H9 (cell line): ENCODE data around the gene ADGRB3. TPM values are rescaled to one million over a fixed set of nuclear protein-coding genes. Genes with fewer than 3 reads are reported as not detected.

Experiments
- DNase-seq: peaks from one replicate; pipeline ENCODE4 v3.0.0-alpha.2; 2017
- H2AFZ ChIP-seq: one replicate; pipeline ENCODE4 v1.6.1; 2013; ENCODE audit warnings: mild to moderate bottlenecking, low read length, control low read depth, moderate library complexity
- H2AK5ac ChIP-seq: 2 replicates; pipeline ENCODE4 v1.6.1; 2013; ENCODE audit warnings: low read length, control low read depth, mixed read lengths; ENCODE audit not compliant: insufficient read length
- H2BK120ac ChIP-seq: one replicate; pipeline ENCODE4 v1.6.1; 2013; ENCODE audit warnings: low read depth, mild to moderate bottlenecking, low read length, control low read depth, inconsistent platforms; ENCODE audit not compliant: poor library complexity, severe bottlenecking
- H2BK12ac ChIP-seq: 2 replicates; pipeline ENCODE4 v1.6.1; 2013; ENCODE audit warnings: low read length, control low read depth, mixed read lengths, low read depth; ENCODE audit not compliant: insufficient read length
- H2BK15ac ChIP-seq: 2 replicates; pipeline ENCODE4 v1.6.1; 2013; ENCODE audit warnings: low read depth, low read length, control low read depth
- H2BK20ac ChIP-seq: one replicate; pipeline ENCODE4 v1.6.1; 2013; ENCODE audit warnings: low read depth, mild to moderate bottlenecking, low read length, control low read depth, inconsistent platforms; ENCODE audit not compliant: poor library complexity, severe bottlenecking
- H2BK5ac ChIP-seq: 2 replicates; pipeline ENCODE4 v1.6.1; 2013; ENCODE audit warnings: low read length, control low read depth, mixed read lengths; ENCODE audit not compliant: insufficient read length
- H3K14ac ChIP-seq: 2 replicates; pipeline ENCODE4 v1.6.1; 2013; ENCODE audit warnings: low read length, control low read depth; ENCODE audit not compliant: insufficient read depth
- H3K18ac ChIP-seq: 2 replicates; pipeline ENCODE4 v1.6.1; 2013; ENCODE audit warnings: low read depth, mild to moderate bottlenecking, mixed read lengths, low read length, control low read depth; ENCODE audit not compliant: insufficient read length
- H3K23ac ChIP-seq: 2 replicates; pipeline ENCODE4 v1.6.1; 2013; ENCODE audit warnings: low read length, control low read depth, mixed read lengths, low read depth; ENCODE audit not compliant: insufficient read length
- H3K23me2 ChIP-seq: 2 replicates; pipeline ENCODE4 v1.6.1; 2013; ENCODE audit warnings: low read depth, mild to moderate bottlenecking, mixed read lengths, low read length, control low read depth; ENCODE audit not compliant: insufficient read length, poor library complexity, severe bottlenecking
- H3K27ac ChIP-seq: 2 replicates; pipeline ENCODE4 v1.5.1; 2013; ENCODE audit warnings: low read length, control low read depth, mixed read lengths, low read depth; ENCODE audit not compliant: insufficient read length
- H3K27me3 ChIP-seq: 2 replicates; pipeline ENCODE4 v1.6.1; 2013; ENCODE audit warnings: low read length, control low read depth, inconsistent platforms; ENCODE audit not compliant: insufficient read depth
- H3K4ac ChIP-seq: 2 replicates; pipeline ENCODE4 v1.6.1; 2013; ENCODE audit warnings: low read depth, mild to moderate bottlenecking, control low read depth, inconsistent platforms, low read length, moderate library complexity
- H3K4me1 ChIP-seq: 2 replicates; pipeline ENCODE4 v1.6.1; 2013; ENCODE audit warnings: low read length, control low read depth, inconsistent platforms; ENCODE audit not compliant: insufficient read depth
- H3K4me2 ChIP-seq: 2 replicates; pipeline ENCODE4 v1.6.1; 2013; ENCODE audit warnings: low read length, control low read depth, mixed read lengths; ENCODE audit not compliant: insufficient read length, insufficient read depth
- H3K56ac ChIP-seq: 2 replicates; pipeline ENCODE4 v1.6.1; 2013; ENCODE audit warnings: low read depth, mild to moderate bottlenecking, mixed read lengths, low read length, control low read depth; ENCODE audit not compliant: insufficient read length
- H3K79me1 ChIP-seq: 2 replicates; pipeline ENCODE4 v1.6.1; 2013; ENCODE audit warnings: low read depth, mild to moderate bottlenecking, moderate library complexity, low read length, control low read depth, inconsistent platforms; ENCODE audit not compliant: insufficient read depth, poor library complexity, severe bottlenecking
- H3K79me2 ChIP-seq: 2 replicates; pipeline ENCODE4 v1.6.1; 2013; ENCODE audit warnings: low read length, control low read depth, inconsistent platforms; ENCODE audit not compliant: insufficient read depth
- H3K9ac ChIP-seq: 2 replicates; pipeline ENCODE4 v1.6.1; 2013; ENCODE audit warnings: low read length, control low read depth, mixed read lengths; ENCODE audit not compliant: insufficient read length; ENCODE audit errors: extremely low read depth
- H3K9me3 ChIP-seq: one replicate; pipeline ENCODE4 v1.6.1; 2013; ENCODE audit warnings: low read depth, low read length, inconsistent platforms; ENCODE audit not compliant: control insufficient read depth
- H3T11ph ChIP-seq: one replicate; pipeline ENCODE4 v1.6.1; 2013; ENCODE audit warnings: mild to moderate bottlenecking, low read length, control low read depth, inconsistent platforms
- H4K20me1 ChIP-seq: one replicate; pipeline ENCODE4 v1.6.1; 2013; ENCODE audit not compliant: control insufficient read depth, insufficient read length, insufficient read depth
- H4K5ac ChIP-seq: 2 replicates; pipeline ENCODE4 v1.6.1; 2013; ENCODE audit warnings: low read depth, mild to moderate bottlenecking, mixed read lengths, low read length, control low read depth; ENCODE audit not compliant: insufficient read length
- H4K8ac ChIP-seq: replicated peaks from 2 replicates; pipeline ENCODE4 v1.6.1; 2013; ENCODE audit warnings: low read length, control low read depth, mixed read lengths, low read depth; ENCODE audit not compliant: insufficient read length
- H4K91ac ChIP-seq: 2 replicates; pipeline ENCODE4 v1.6.1; 2013; ENCODE audit warnings: low read depth, mild to moderate bottlenecking, moderate library complexity, mixed read lengths, low read length, control low read depth; ENCODE audit not compliant: insufficient read length
- H3K27ac Mint-ChIP-seq, 3 experiments: 2 replicates in 2 of 3; 3 replicates in 1 of 3; pipeline ENCODE4 v1.8.0; 2020 to 2021; ENCODE audit warnings: mixed read lengths in 3 of 3, mild to moderate bottlenecking in 1 of 3, moderate library complexity in 1 of 3
- H3K27me3 Mint-ChIP-seq: 2 replicates; pipeline ENCODE4 v1.8.0; 2021; ENCODE audit warnings: low read depth, mild to moderate bottlenecking, moderate library complexity, mixed read lengths
- H3K36me3 Mint-ChIP-seq, 3 experiments: 2 replicates in 2 of 3; 3 replicates in 1 of 3; pipeline ENCODE4 v1.8.0; 2020 to 2021; ENCODE audit warnings: low read depth in 3 of 3, mixed read lengths in 3 of 3; ENCODE audit not compliant: insufficient read depth in 1 of 3
- H3K4me1 Mint-ChIP-seq, 2 experiments: 2 replicates each; pipeline ENCODE4 v1.8.0; 2020; ENCODE audit warnings: mixed read lengths in 2 of 2
- H3K4me3 Mint-ChIP-seq, 2 experiments: 2 replicates in 1 of 2; 3 replicates in 1 of 2; pipeline ENCODE4 v1.8.0; 2020 to 2021; ENCODE audit warnings: mild to moderate bottlenecking in 2 of 2, mixed read lengths in 2 of 2, moderate library complexity in 1 of 2
- H3K9me3 Mint-ChIP-seq, 2 experiments: 2 replicates in 1 of 2; 3 replicates in 1 of 2; pipeline ENCODE4 v1.8.0; 2020; ENCODE audit warnings: mild to moderate bottlenecking in 2 of 2, mixed read lengths in 2 of 2, moderate library complexity in 1 of 2
- CTCF ChIP-seq: fragments of 200-600 bp; sonication (generic); conservative IDR thresholded peaks from 3 replicates; pipeline ENCODE4 v1.8.0; 2021; ENCODE audit warnings: antibody characterized with exemption, mild to moderate bottlenecking
- WGBS: extraction: QIAGEN DNeasy Blood & Tissue Kit; methylation state at CpG from one replicate; pipeline ENCODE4 v1.1.7; 2013; ENCODE audit warnings: missing lambda C conversion rate, low lambda C conversion rate, mixed read lengths; ENCODE audit not compliant: insufficient read length; ENCODE audit errors: extremely low coverage; 5-methylcytosine and 5-hydroxymethylcytosine counted together
- total RNA-seq: library from RNA; stranded (reverse); gene quantifications from 2 replicates; pipeline ENCODE4 v1.2.1, GENCODE V29; 2021

The ADGRB3 gene
- total RNA-seq, 1 experiment from 2014 or later: 0.37 TPM

DNA sequence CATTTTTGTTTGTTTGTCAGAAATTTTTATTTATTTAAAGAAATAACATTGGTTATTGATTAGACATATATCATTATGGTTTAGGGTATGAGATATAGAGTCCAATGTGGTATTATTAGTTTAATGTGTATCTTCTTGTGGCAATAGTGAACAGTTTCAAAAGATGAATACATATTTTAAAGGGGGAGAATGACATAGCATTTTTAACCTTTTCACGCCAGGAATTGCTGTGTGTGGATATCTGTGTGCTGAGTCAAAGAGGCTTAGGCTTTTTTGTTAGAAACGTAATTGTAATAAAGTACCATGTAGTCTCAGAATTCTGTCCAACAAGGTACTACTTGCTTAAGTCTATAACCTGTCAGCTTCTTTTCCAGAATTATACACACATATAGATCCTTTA lies 451.6 kb downstream of the ADGRB3 start:
- no peak for DNase-seq
- Histone ChIP-seq H3K9me3 (no peaks in the 10 kb centered on the region), H4K8ac (no peak overlapping the region), H3K4me1 (no peaks in the 10 kb centered on the region), H2BK120ac (no peak overlapping the region), H3K79me2 (no peaks in the 10 kb centered on the region), H2BK5ac (no peak overlapping the region), H3K27me3 (no peaks in the 10 kb centered on the region), H3K27ac (no peak overlapping the region), H3T11ph (no peak overlapping the region), H3K4ac (no peak overlapping the region), H4K20me1 (no peaks in the 10 kb centered on the region), H4K5ac (no peak overlapping the region), H3K23ac (no peak overlapping the region), H3K4me2 (no peak overlapping the region), H2BK15ac (no peak overlapping the region), H2AFZ (no peak overlapping the region), H3K79me1 (no peaks in the 10 kb centered on the region), H4K91ac (no peak overlapping the region), H3K56ac (no peak overlapping the region), H3K23me2 (no peaks in the 10 kb centered on the region), H3K18ac (no peak overlapping the region), H2BK12ac (no peak overlapping the region), H2AK5ac (no peak overlapping the region), H2BK20ac (no peak overlapping the region), H3K14ac (no peak overlapping the region), H3K9ac (no peak overlapping the region)
- TF ChIP-seq CTCF: no peak
- H3K27ac Mint-ChIP-seq: no peak overlapping the region
- H3K9me3 Mint-ChIP-seq: no peaks in the 10 kb centered on the region; a peak in 2 of 5 replicates
- H3K4me1 Mint-ChIP-seq: peaks cover 0 to 2% of the 10 kb centered on the region in 2 experiments; a peak in 1 of 4 replicates
- H3K36me3 Mint-ChIP-seq: no peaks in the 10 kb centered on the region; a peak in 1 of 7 replicates
- H3K27me3 Mint-ChIP-seq: no peaks in the 10 kb centered on the region
- H3K4me3 Mint-ChIP-seq: no peak overlapping the region
- WGBS: no CpG with 5 or more reads among the region's 2 CpGs
